H1 (cell line): ENCODE data around the gene TRAF3IP1. TPM values are rescaled to one million over a fixed set of nuclear protein-coding genes. Genes with fewer than 3 reads are reported as not detected.
A peak's percentile ranks its signal among the peaks of the same experiment; 100 is the strongest.

Experiments used
- CTCF ChIA-PET: fragments of 300-600 bp; sonication (Branson Sonifier 250); formaldehyde crosslinking; loops from one replicate; lab custom pipeline; 2021; ENCODE audit not compliant: partially characterized antibody; lab: Charles Lee
- POLR2A ChIA-PET: fragments of 300-600 bp; sonication (Branson Sonifier 250); formaldehyde crosslinking; loops from one replicate; lab custom pipeline; 2021; ENCODE audit warnings: inconsistent platforms; ENCODE audit not compliant: partially characterized antibody; lab: Charles Lee
- DNase-seq, 2 experiments: peaks; one replicate each; pipeline versions ENCODE4 v3.0.0 to v3.0.0-alpha.2; 2010 to 2022; ENCODE audit warnings: low spot score in 2 of 2, low read depth in 1 of 2, mixed read lengths in 1 of 2
- FAIRE-seq: peaks from 2 replicates; lab custom pipeline; 2011; peaks lifted over from hg19 to GRCh38; lab: Jason Lieb, UNC
- H2AFZ ChIP-seq: 2 replicates; pipeline ENCODE4 v1.8.1; 2012; ENCODE audit warnings: low read length, inconsistent platforms
- H2AK5ac ChIP-seq: 2 replicates; pipeline ENCODE4 v1.6.1; 2013; ENCODE audit warnings: low read depth, low read length
- H2BK120ac ChIP-seq: replicated peaks from 2 replicates; pipeline ENCODE3; 2013; ENCODE audit warnings: low read depth, low read length, inconsistent platforms
- H2BK12ac ChIP-seq: 2 replicates; pipeline ENCODE4 v1.6.1; 2013; ENCODE audit warnings: low read depth, low read length
- H2BK15ac ChIP-seq: 2 replicates; pipeline ENCODE4 v1.6.1; 2013; ENCODE audit warnings: low read length
- H2BK20ac ChIP-seq: 2 replicates; pipeline ENCODE4 v1.6.1; 2013; ENCODE audit warnings: low read length
- H2BK5ac ChIP-seq: 2 replicates; pipeline ENCODE4 v1.6.1; 2013; ENCODE audit warnings: low read depth, low read length
- H3K14ac ChIP-seq: 2 replicates; pipeline ENCODE4 v1.6.1; 2013; ENCODE audit warnings: inconsistent platforms; ENCODE audit not compliant: insufficient read length
- H3K18ac ChIP-seq: 2 replicates; pipeline ENCODE4 v1.6.1; 2013; ENCODE audit warnings: low read length; ENCODE audit errors: extremely low read depth
- H3K23ac ChIP-seq: 2 replicates; pipeline ENCODE4 v1.6.1; 2013; ENCODE audit warnings: inconsistent platforms; ENCODE audit not compliant: insufficient read length
- H3K23me2 ChIP-seq: 2 replicates; pipeline ENCODE4 v1.6.1; 2013; ENCODE audit warnings: low read depth, low read length
- H3K27ac ChIP-seq: 2 replicates; pipeline ENCODE4 v1.6.1; 2011; ENCODE audit warnings: low read depth, low read length, inconsistent platforms
- H3K27me3 ChIP-seq, 4 experiments: replicated peaks in 1 of 4; 1 replicate in 1 of 4; 2 replicates in 3 of 4; pipeline versions ENCODE4 v1.6.1 to v1.8.1; 2011 to 2013; ENCODE audit warnings: low read length in 3 of 4, mild to moderate bottlenecking in 3 of 4, inconsistent platforms in 2 of 4, mixed read lengths in 2 of 4, moderate library complexity in 1 of 4; ENCODE audit not compliant: control insufficient read depth in 3 of 4, insufficient read depth in 3 of 4; ENCODE audit errors: extremely low read depth in 1 of 4
- H3K36me3 ChIP-seq, 4 experiments: 2 replicates each; pipeline versions ENCODE4 v1.6.1 to v1.8.1; 2011 to 2013; ENCODE audit warnings: mild to moderate bottlenecking in 4 of 4, low read length in 3 of 4, moderate library complexity in 2 of 4, control low read depth in 1 of 4, inconsistent platforms in 1 of 4; ENCODE audit not compliant: insufficient read depth in 4 of 4, control insufficient read depth in 2 of 4
- H3K4ac ChIP-seq: replicated peaks from 2 replicates; pipeline ENCODE3; 2013; ENCODE audit warnings: low read length, low read depth, mixed read lengths, inconsistent platforms; ENCODE audit not compliant: insufficient read length
- H3K4me1 ChIP-seq, 4 experiments: replicated peaks in 1 of 4; 1 replicate in 1 of 4; 2 replicates in 3 of 4; pipeline versions ENCODE4 v1.6.1 to v1.8.1; 2011 to 2013; ENCODE audit warnings: low read length in 3 of 4, inconsistent platforms in 2 of 4, mixed read lengths in 1 of 4; ENCODE audit not compliant: insufficient read depth in 4 of 4, control insufficient read depth in 3 of 4
- H3K4me2 ChIP-seq, 2 experiments: 2 replicates each; pipeline versions ENCODE4 v1.6.1 to v1.8.1; 2011 to 2013; ENCODE audit warnings: low read depth in 2 of 2, low read length in 2 of 2, control low read depth in 1 of 2, inconsistent platforms in 1 of 2, mild to moderate bottlenecking in 1 of 2; ENCODE audit not compliant: insufficient read depth in 1 of 2
- H3K4me3 ChIP-seq, 4 experiments: fragments of 200-600, 300-600 bp in 1 of 4; sonication (generic), shearing (Covaris generic), sonication (Bioruptor Twin) in 1 of 4; 2 replicates each; pipeline versions ENCODE4 v1.5.1 to v1.8.1; 2011 to 2016; ENCODE audit warnings: low read length in 4 of 4, low read depth in 3 of 4, control low read depth in 2 of 4, inconsistent platforms in 2 of 4, mild to moderate bottlenecking in 2 of 4, mixed read lengths in 1 of 4, moderate library complexity in 1 of 4; ENCODE audit not compliant: insufficient read depth in 2 of 4; ENCODE audit errors: extremely low read depth in 1 of 4
- H3K56ac ChIP-seq: replicated peaks from 2 replicates; pipeline ENCODE3; 2013; ENCODE audit warnings: low read depth, mild to moderate bottlenecking, mixed read lengths, low read length, inconsistent platforms; ENCODE audit not compliant: insufficient read length
- H3K79me1 ChIP-seq: 2 replicates; pipeline ENCODE4 v1.6.1; 2013; ENCODE audit warnings: low read depth, low read length, control low read depth
- H3K79me2 ChIP-seq, 2 experiments: 2 replicates each; pipeline versions ENCODE4 v1.6.1 to v1.8.1; 2012 to 2013; ENCODE audit warnings: low read length in 2 of 2, mild to moderate bottlenecking in 2 of 2, inconsistent platforms in 1 of 2; ENCODE audit not compliant: insufficient read depth in 2 of 2, control insufficient read depth in 1 of 2
- H3K9ac ChIP-seq, 4 experiments: replicated peaks in 1 of 4; 1 replicate in 1 of 4; 2 replicates in 3 of 4; pipeline versions ENCODE4 v1.6.1 to v1.8.1; 2011 to 2013; ENCODE audit warnings: low read depth in 3 of 4, low read length in 3 of 4, control low read depth in 2 of 4, mild to moderate bottlenecking in 2 of 4, moderate library complexity in 2 of 4, inconsistent platforms in 1 of 4; ENCODE audit errors: extremely low read depth in 1 of 4
- H3K9me3 ChIP-seq, 2 experiments: 2 replicates each; pipeline versions ENCODE4 v1.6.1 to v1.8.1; 2012 to 2013; ENCODE audit warnings: mild to moderate bottlenecking in 2 of 2, moderate library complexity in 2 of 2, control low read depth in 1 of 2, inconsistent platforms in 1 of 2, low read depth in 1 of 2, low read length in 1 of 2, mixed read lengths in 1 of 2; ENCODE audit not compliant: insufficient read depth in 2 of 2
- H4K20me1 ChIP-seq, 2 experiments: replicated peaks in 1 of 2; 2 replicates each; pipeline versions ENCODE3 to v1.8.1; 2011 to 2013; ENCODE audit warnings: inconsistent platforms in 2 of 2, low read length in 2 of 2, mild to moderate bottlenecking in 1 of 2; ENCODE audit not compliant: insufficient read depth in 2 of 2, control insufficient read depth in 1 of 2
- H4K5ac ChIP-seq: 2 replicates; pipeline ENCODE4 v1.6.1; 2013; ENCODE audit warnings: low read length, low read depth, mixed read lengths, inconsistent platforms; ENCODE audit not compliant: insufficient read length
- H4K8ac ChIP-seq: 2 replicates; pipeline ENCODE4 v1.8.0; 2013; ENCODE audit warnings: mild to moderate bottlenecking, moderate library complexity, low read length, inconsistent platforms; ENCODE audit not compliant: insufficient read depth; ENCODE audit errors: extremely low read depth
- H4K91ac ChIP-seq: replicated peaks from 2 replicates; pipeline ENCODE3; 2013; ENCODE audit warnings: low read length, mixed read lengths, inconsistent platforms; ENCODE audit not compliant: insufficient read length
- CBX5 ChIP-seq: fragments of 300-800, 300-1000 bp; sonication (generic); IDR thresholded peaks from 2 replicates; pipeline ENCODE4 v1.7.1; 2016; ENCODE audit warnings: antibody characterized with exemption, low read length, low read depth
- CREB1 ChIP-seq: IDR thresholded peaks from 2 replicates; pipeline ENCODE4 v1.6.1; 2012; ENCODE audit warnings: inconsistent platforms
- HDAC6 ChIP-seq: IDR thresholded peaks from one replicate; pipeline ENCODE4 v1.7.1; 2012; ENCODE audit warnings: low read depth, mild to moderate bottlenecking, inconsistent platforms, low read length, moderate library complexity
- POLR2A ChIP-seq, 2 experiments: IDR thresholded peaks; 1 replicate in 1 of 2; 2 replicates in 1 of 2; pipeline ENCODE4 v1.6.1; 2011; ENCODE audit warnings: low read depth in 2 of 2, low read length in 2 of 2, mild to moderate bottlenecking in 2 of 2; ENCODE audit errors: control extremely low read depth in 1 of 2
- RFX5 ChIP-seq: IDR thresholded peaks from 2 replicates; pipeline ENCODE4 v1.6.1; 2011; ENCODE audit warnings: low read depth, low read length, improper control_type of control experiment, borderline replicate concordance
- SIRT6 ChIP-seq: IDR thresholded peaks from one replicate; pipeline ENCODE4 v1.7.1; 2012; ENCODE audit warnings: low read length, inconsistent platforms
- WGBS, 2 experiments: shearing (Covaris generic) in 1 of 2; methylation state at CpG; one replicate each; pipeline versions ENCODE4 v1.1.6 to v1.1.7; 2013 to 2015; ENCODE audit warnings: low lambda C conversion rate in 2 of 2, mixed read lengths in 2 of 2, inconsistent platforms in 1 of 2, low coverage in 1 of 2, missing lambda C conversion rate in 1 of 2; ENCODE audit not compliant: insufficient replicate concordance in 2 of 2, insufficient coverage in 1 of 2, insufficient read length in 1 of 2; ENCODE audit errors: extremely low coverage in 1 of 2, missing lambda C conversion rate in 1 of 2; 5-methylcytosine and 5-hydroxymethylcytosine counted together
- polyA plus RNA-seq, 7 experiments: library from polyadenylated mRNA; depleted of rRNA in 3 of 7; stranded (reverse) in 5 of 7; unstranded in 2 of 7; fragments of >200 nt in 5 of 7; fragments of 200-250 nt in 2 of 7; gene quantifications; 1 replicate in 5 of 7; 2 replicates in 1 of 7; 4 replicates in 1 of 7; pipeline versions ENCODE4 v1.2.1 to v1.2.3, GENCODE V29; 2011 to 2013; ENCODE audit warnings: missing spikeins in 2 of 7, mixed read lengths in 2 of 7
- total RNA-seq: library from RNA; stranded (reverse); fragmentation: NEBNext Ultra II Directional; extraction: Animal tissue kit (Norgen Biotek cat#: 25700); gene quantifications from 2 replicates; pipeline ENCODE4 v1.2.1, GENCODE V29; 2021
- TF ChIP-seq, protein P1 (sequence below): IDR thresholded peaks from 2 replicates; pipeline ENCODE4 v1.6.1; 2012; ENCODE audit warnings: inconsistent platforms

TRAF3IP1 gene
- total and polyA plus RNA-seq, 2 of the 8 experiments (the other 6 are each of a cell fraction or from before 2014, with no cell fraction given): 2.3 to 17.5 TPM

- 95% methylated on average over 17 of the region's 17 CpGs; no CpG with 5 or more reads in 1 of the 2 experiments for WGBS, 2 experiments
- H2AFZ ChIP-seq: no peak overlapping the region
- no peaks in the 10 kb centered on the region for H4K20me1 ChIP-seq
- H4K8ac ChIP-seq: peak overlapping the region; percentile 20; the same call in 1 of the 2 replicates
- DNase-seq: no peak
- H2BK12ac ChIP-seq: no peak overlapping the region
- H3K4me2 ChIP-seq: no peak overlapping the region
- H4K5ac ChIP-seq: no peak overlapping the region
- H2BK5ac ChIP-seq: no peak overlapping the region
- no peak overlapping the region for H3K27ac ChIP-seq
- ChIA-PET CTCF (interaction anchor here (1.0 to 2.7 kb wide), 5 partner anchors 9 to 63 kb away, joined by 3 to 12 read pairs (median 6); no protein-coding TSS in a partner anchor), POLR2A (no interaction called here)
- no peak overlapping the region; the same call in 1 of the 2 replicates for H2AK5ac ChIP-seq
- H3K23me2 ChIP-seq: peaks cover under 1% of the 10 kb centered on the region; the same call in 1 of the 2 replicates
- no peaks in the 10 kb centered on the region for H3K36me3 ChIP-seq
- H3K14ac ChIP-seq: no peak overlapping the region
- H3K27me3 ChIP-seq: peaks cover 0 to 2% (median 0%) of the 10 kb centered on the region in 4 experiments; a peak in 2 of 7 replicates
- H2BK15ac ChIP-seq: no peak overlapping the region
- H2BK120ac ChIP-seq: no peak overlapping the region
- no peak overlapping the region for H3K9ac ChIP-seq
- no peak for FAIRE-seq
- peaks cover 5 to 11% (median 8%) of the 10 kb centered on the region in 4 experiments for H3K4me1 ChIP-seq
- H3K4ac ChIP-seq: no peak overlapping the region
- H3K4me3 ChIP-seq: no peak overlapping the region
- no peak overlapping the region for H4K91ac ChIP-seq
- TF ChIP-seq RFX5: no peak
- TF ChIP-seq, protein P1, sequence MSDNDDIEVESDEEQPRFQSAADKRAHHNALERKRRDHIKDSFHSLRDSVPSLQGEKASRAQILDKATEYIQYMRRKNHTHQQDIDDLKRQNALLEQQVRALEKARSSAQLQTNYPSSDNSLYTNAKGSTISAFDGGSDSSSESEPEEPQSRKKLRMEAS: no peak
- no peak for TF ChIP-seq HDAC6
- no peak for TF ChIP-seq POLR2A (IDR thresholded peaks at IDR 0.05; ENCODE audit: control extremely low read depth in 1 of 2, low read depth in 2 of 2, low read length in 2 of 2)
- no peak for TF ChIP-seq SIRT6
- TF ChIP-seq CREB1: no peak
- no peak for TF ChIP-seq CBX5
- TF ChIP-seq, all 59 proteins: peak for 0
- Histone ChIP-seq H3K79me1 (no peaks in the 10 kb centered on the region), H2BK20ac (no peak overlapping the region), H3K23ac (no peak overlapping the region), H3K79me2 (no peaks in the 10 kb centered on the region), H3K18ac (no peak overlapping the region), H3K9me3 (no peaks in the 10 kb centered on the region), H3K56ac (no peak overlapping the region)
Observed at GRCh38 chr2:238294393-238295143, 25.8 kb upstream of the TRAF3IP1 start.
